HCT116 (cell line): ENCODE data around the gene ARMH4. TPM values are rescaled to one million over a fixed set of nuclear protein-coding genes. Genes with fewer than 3 reads are reported as not detected.

Experiments
- ATAC-seq: fragments of 200-7000 bp; cut with Tn5 transposase; 2 replicates; pipeline ENCODE4 v1.9.1; 2020; ENCODE audit warnings: mild to moderate bottlenecking, moderate library complexity
- BruUV-seq: library from RNA; stranded (reverse); fragments of 400-500 nt; replicated peaks from 2 replicates; lab custom pipeline; 2021; lab: Mats Ljungman, UMichigan
- CTCF ChIA-PET: fragments of 300-600 bp; sonication (Branson Sonifier 250); formaldehyde crosslinking; loops from one replicate; lab custom pipeline; 2021; ENCODE audit warnings: antibody characterized with exemption; lab: Charles Lee
- POLR2A ChIA-PET: fragments of 300-600, 350-600 bp; sonication (Branson Sonifier 250); formaldehyde crosslinking; loops from one replicate; lab custom pipeline; 2021; ENCODE audit warnings: antibody characterized with exemption; lab: Charles Lee
- RAD21 ChIA-PET, 2 experiments: fragments of 300-600 bp; sonication (Branson Sonifier 250); formaldehyde crosslinking; loops; one replicate each; lab custom pipeline; 2023; ENCODE audit warnings: low total read pairs in 2 of 2; ENCODE audit not compliant: uncharacterized antibody in 2 of 2, unreplicated experiment in 2 of 2, low non-redundant PET in 1 of 2; lab: Charles Lee
- DNase-seq: peaks from one replicate; pipeline ENCODE4 v3.0.0-alpha.2; 2010; ENCODE audit warnings: low read depth, low spot score
- H2AFZ ChIP-seq: fragments of 200-600 bp; shearing (Covaris generic), sonication (generic); 2 replicates; pipeline ENCODE4 v1.6.1; 2017; ENCODE audit warnings: low read depth, mixed run types, mixed read lengths, antibody characterized with exemption, low read length; ENCODE audit not compliant: poor library complexity, severe bottlenecking
- H3K27ac ChIP-seq: 2 replicates; pipeline ENCODE4 v1.5.1; 2012; ENCODE audit warnings: low read depth, low read length
- H3K27me3 ChIP-seq: fragments of 200-600 bp; sonication (generic); 2 replicates; pipeline ENCODE4 v1.6.1; 2016; ENCODE audit warnings: mixed run types, low read length, mixed read lengths; ENCODE audit not compliant: insufficient read depth
- H3K36me3 ChIP-seq, 2 experiments: fragments of 200-500 bp in 1 of 2; fragments of 200-600 bp in 1 of 2; sonication (Bioruptor generic) in 1 of 2; sonication (generic) in 1 of 2; 2 replicates each; pipeline versions ENCODE4 v1.5.1 to v1.6.1; 2014 to 2016; ENCODE audit warnings: low read length in 2 of 2, inconsistent platforms in 1 of 2, mixed read lengths in 1 of 2, mixed run types in 1 of 2; ENCODE audit not compliant: insufficient read depth in 2 of 2, control insufficient read depth in 1 of 2
- H3K4me1 ChIP-seq, 2 experiments: fragments of 200-600 bp in 1 of 2; sonication (generic) in 1 of 2; 2 replicates each; pipeline versions ENCODE4 v1.5.1 to v1.6.1; 2012 to 2017; ENCODE audit warnings: low read length in 2 of 2, inconsistent platforms in 1 of 2, mild to moderate bottlenecking in 1 of 2, mixed read lengths in 1 of 2, mixed run types in 1 of 2, moderate library complexity in 1 of 2; ENCODE audit not compliant: insufficient read depth in 2 of 2, control insufficient read depth in 1 of 2
- H3K4me2 ChIP-seq: fragments of 200-600 bp; sonication (generic); 2 replicates; pipeline ENCODE4 v1.6.1; 2017; ENCODE audit warnings: mixed run types, low read length, mixed read lengths
- H3K4me3 ChIP-seq, 2 experiments: fragments of 200-600 bp in 1 of 2; sonication (generic) in 1 of 2; replicated peaks in 1 of 2; 2 replicates each; pipeline ENCODE4 v1.5.1; 2011 to 2016; ENCODE audit warnings: low read length in 2 of 2, control low read depth in 1 of 2, low read depth in 1 of 2, mild to moderate bottlenecking in 1 of 2, mixed read lengths in 1 of 2, mixed run types in 1 of 2
- H3K79me2 ChIP-seq: fragments of 200-600 bp; sonication (generic); 2 replicates; pipeline ENCODE4 v1.6.1; 2017; ENCODE audit warnings: mild to moderate bottlenecking, mixed run types, low read length, moderate library complexity, mixed read lengths; ENCODE audit not compliant: insufficient read depth
- H3K9ac ChIP-seq: fragments of 200-600 bp; sonication (generic); 2 replicates; pipeline ENCODE4 v1.6.1; 2016; ENCODE audit warnings: low read length, mixed read lengths
- H3K9me2 ChIP-seq: fragments of 200-600 bp; sonication (generic), shearing (Covaris generic); 2 replicates; pipeline ENCODE4 v1.6.1; 2017; ENCODE audit warnings: mixed run types, mild to moderate bottlenecking, moderate library complexity; ENCODE audit not compliant: insufficient read depth
- H3K9me3 ChIP-seq, 2 experiments: fragments of 200-500 bp in 1 of 2; fragments of 200-600 bp in 1 of 2; sonication (Bioruptor generic) in 1 of 2; sonication (generic) in 1 of 2; 2 replicates each; pipeline ENCODE4 v1.6.1; 2014 to 2017; ENCODE audit warnings: low read length in 2 of 2, mixed read lengths in 2 of 2, inconsistent platforms in 1 of 2, low read depth in 1 of 2, mild to moderate bottlenecking in 1 of 2, mixed run types in 1 of 2, moderate library complexity in 1 of 2; ENCODE audit not compliant: control insufficient read depth in 1 of 2, insufficient read depth in 1 of 2
- H4K20me1 ChIP-seq: fragments of 200-600 bp; sonication (generic), shearing (Covaris generic); 2 replicates; pipeline ENCODE4 v1.6.1; 2017; ENCODE audit warnings: mixed run types, mild to moderate bottlenecking, moderate library complexity; ENCODE audit not compliant: insufficient read depth
- ATF3 ChIP-seq: IDR thresholded peaks from 2 replicates; pipeline ENCODE4 v1.6.1; 2012
- CBX3 ChIP-seq: IDR thresholded peaks from 2 replicates; pipeline ENCODE4 v1.6.1; 2012; ENCODE audit warnings: low read depth
- CEBPB ChIP-seq: IDR thresholded peaks from 2 replicates; pipeline ENCODE4 v1.6.1; 2012; ENCODE audit warnings: low read depth
- EGR1 ChIP-seq: IDR thresholded peaks from 2 replicates; pipeline ENCODE4 v1.6.1; 2012; ENCODE audit warnings: low read depth
- FOSL1 ChIP-seq: IDR thresholded peaks from 2 replicates; pipeline ENCODE4 v1.6.1; 2012; ENCODE audit warnings: low read depth
- MAX ChIP-seq: IDR thresholded peaks from 2 replicates; pipeline ENCODE4 v1.6.1; 2012
- POLR2AphosphoS5 ChIP-seq: IDR thresholded peaks from 2 replicates; pipeline ENCODE4 v1.6.1; 2011; ENCODE audit warnings: mild to moderate bottlenecking, low read depth, low read length, moderate library complexity
- RAD21 ChIP-seq: IDR thresholded peaks from 2 replicates; pipeline ENCODE4 v1.6.1; 2012; ENCODE audit warnings: low read depth, mild to moderate bottlenecking
- SIN3A ChIP-seq: IDR thresholded peaks from 2 replicates; pipeline ENCODE4 v1.6.1; 2012; ENCODE audit warnings: low read depth
- SP1 ChIP-seq: IDR thresholded peaks from 2 replicates; pipeline ENCODE4 v1.6.1; 2012; ENCODE audit warnings: low read depth
- SRF ChIP-seq: IDR thresholded peaks from 2 replicates; pipeline ENCODE4 v1.6.1; 2012; ENCODE audit warnings: low read depth
- ZFX ChIP-seq: fragments of 450-650 bp; IDR thresholded peaks from 2 replicates; pipeline ENCODE4 v1.6.1; 2017
- ZNF274 ChIP-seq: fragments of 200-500 bp; sonication (Bioruptor generic); IDR thresholded peaks from 2 replicates; pipeline ENCODE4 v1.6.1; 2014; ENCODE audit warnings: mild to moderate bottlenecking, low read depth, low read length, inconsistent platforms
- intact Hi-C: fragments of 100-400 bp; cut with micrococcal nuclease; formaldehyde crosslinking; loops from 2 replicates; pipeline ENCODE4 v1.10.0; 2022
- total RNA-seq: library from RNA; stranded (reverse); gene quantifications from one replicate; pipeline ENCODE4 v1.2.1, GENCODE V29; 2021; ENCODE audit not compliant: unreplicated experiment
- TF ChIP-seq, protein P1 (sequence below), 3 experiments: fragments of 200-600 bp in 1 of 3; sonication (generic) in 1 of 3; IDR thresholded peaks in 2 of 3; conservative IDR thresholded peaks in 1 of 3; 2 replicates each; pipeline ENCODE4 v1.5.1; 2012 to 2017; ENCODE audit warnings: low read depth in 2 of 3, low read length in 2 of 3, antibody characterized with exemption in 1 of 3, borderline replicate concordance in 1 of 3, control low read depth in 1 of 3, mild to moderate bottlenecking in 1 of 3, mixed read lengths in 1 of 3, mixed run types in 1 of 3, moderate library complexity in 1 of 3; ENCODE audit not compliant: insufficient read depth in 1 of 3

The ARMH4 gene
- total RNA-seq, 1 experiment from 2014 or later: 1.7 TPM

DNA sequence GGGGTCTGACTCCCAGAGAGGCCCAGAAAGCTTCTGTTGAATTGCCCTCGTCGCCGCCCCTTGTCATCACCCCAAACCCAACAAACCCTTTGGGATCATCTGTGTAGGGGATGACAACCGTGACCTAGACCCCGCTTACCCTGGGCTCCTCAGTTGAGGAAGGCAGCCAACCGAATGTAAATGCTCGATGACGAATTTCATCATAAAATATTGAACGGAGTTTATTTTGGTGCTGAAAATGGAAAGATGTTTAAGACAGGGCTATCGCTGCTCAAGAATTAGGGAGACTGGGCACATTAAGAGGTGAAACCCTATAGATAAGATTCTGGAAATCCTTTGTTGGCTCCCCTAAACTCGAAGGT, 48.4 kb upstream of the ARMH4 start:
- DNase-seq (no peak), ATAC-seq (no peak; the same call in 1 of the 2 replicates)
- Histone ChIP-seq H3K27ac (peak overlapping the region; percentile 63), H3K9ac (peak overlapping the region; percentile 74), H3K4me3 (peak overlapping the region; percentile 96 to 99), H3K9me3 (no peaks in the 10 kb centered on the region), H3K9me2 (no peaks in the 10 kb centered on the region), H3K4me2 (peak overlapping the region; percentile 92), H3K36me3 (peaks cover 3 to 6% of the 10 kb centered on the region in 2 experiments; a peak in 2 of 4 replicates), H3K79me2 (peaks cover 22% of the 10 kb centered on the region), H2AFZ (no peak overlapping the region), H4K20me1 (no peaks in the 10 kb centered on the region), H3K27me3 (no peaks in the 10 kb centered on the region), H3K4me1 (peaks cover 13 to 17% of the 10 kb centered on the region in 2 experiments; a peak in 3 of 4 replicates)
- RAD21 ChIA-PET: no interaction called here
- BruUV-seq: no TSS peak
- CTCF ChIA-PET: no interaction called here
- POLR2A ChIA-PET: interaction anchor here (1.5 kb wide), 1 partner anchor 98 kb away, joined by 3 read pairs; the partner anchor contains the start of gene ARID4A
- intact Hi-C loops: loop anchor here (2.0 kb wide), 1 partner anchor 44 kb away; the partner anchor contains the start of gene PSMA3
- TF ChIP-seq CEBPB (no peak), SP1 (no peak), ZFX (0 out of 2 replicates have a peak, but pooled peaks have one; percentile 18)
- TF ChIP-seq, protein P1, sequence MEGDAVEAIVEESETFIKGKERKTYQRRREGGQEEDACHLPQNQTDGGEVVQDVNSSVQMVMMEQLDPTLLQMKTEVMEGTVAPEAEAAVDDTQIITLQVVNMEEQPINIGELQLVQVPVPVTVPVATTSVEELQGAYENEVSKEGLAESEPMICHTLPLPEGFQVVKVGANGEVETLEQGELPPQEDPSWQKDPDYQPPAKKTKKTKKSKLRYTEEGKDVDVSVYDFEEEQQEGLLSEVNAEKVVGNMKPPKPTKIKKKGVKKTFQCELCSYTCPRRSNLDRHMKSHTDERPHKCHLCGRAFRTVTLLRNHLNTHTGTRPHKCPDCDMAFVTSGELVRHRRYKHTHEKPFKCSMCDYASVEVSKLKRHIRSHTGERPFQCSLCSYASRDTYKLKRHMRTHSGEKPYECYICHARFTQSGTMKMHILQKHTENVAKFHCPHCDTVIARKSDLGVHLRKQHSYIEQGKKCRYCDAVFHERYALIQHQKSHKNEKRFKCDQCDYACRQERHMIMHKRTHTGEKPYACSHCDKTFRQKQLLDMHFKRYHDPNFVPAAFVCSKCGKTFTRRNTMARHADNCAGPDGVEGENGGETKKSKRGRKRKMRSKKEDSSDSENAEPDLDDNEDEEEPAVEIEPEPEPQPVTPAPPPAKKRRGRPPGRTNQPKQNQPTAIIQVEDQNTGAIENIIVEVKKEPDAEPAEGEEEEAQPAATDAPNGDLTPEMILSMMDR (IDR thresholded peaks at IDR 0.05 in 2 of 3, conservative IDR thresholded peaks at IDR 0.05 in 1 of 3; ENCODE audit: borderline replicate concordance in 1 of 3, insufficient read depth in 1 of 3, low read depth in 2 of 3, low read length in 2 of 3): no peak

DNA sequence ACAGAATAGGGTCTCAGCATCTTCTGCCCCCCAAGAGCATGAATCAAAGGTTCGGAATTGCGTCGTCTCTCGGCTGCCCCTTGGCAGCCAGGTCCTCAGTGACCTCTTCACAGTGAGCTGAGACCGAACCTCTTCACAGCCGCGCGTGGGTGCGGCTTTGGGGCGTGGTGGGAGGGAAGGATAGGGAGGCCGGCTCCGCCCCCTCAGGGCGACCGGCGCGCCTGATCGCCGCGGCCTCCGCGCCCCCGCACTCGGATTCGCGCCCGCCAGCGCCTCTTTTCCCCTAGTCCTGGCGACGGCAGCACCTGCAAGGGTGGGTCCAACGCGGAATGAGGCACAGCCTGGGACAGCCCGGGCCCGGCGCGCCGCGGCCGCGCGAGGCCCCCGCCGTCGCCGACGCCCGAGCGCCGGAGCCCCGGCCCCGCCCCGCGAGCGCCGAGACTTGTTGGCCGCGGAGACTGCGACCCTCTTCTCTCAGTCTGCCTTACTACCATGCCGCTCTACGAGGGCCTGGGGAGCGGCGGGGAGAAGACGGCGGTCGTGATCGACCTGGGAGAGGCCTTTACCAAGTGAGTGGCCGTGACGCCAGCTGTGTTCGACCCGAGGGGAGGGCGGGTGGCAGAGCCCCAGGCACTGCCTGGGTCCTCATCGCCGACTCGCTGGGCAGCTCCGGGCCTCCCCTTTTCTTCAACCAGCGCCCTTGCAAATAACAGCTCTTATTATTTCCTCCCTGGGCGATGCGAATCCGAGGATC, 47.9 kb upstream of the ARMH4 start, which contains the start of gene ACTR10:
Gene ACTR10 (plus strand): TSS at position 424 of the 754 bp plus-strand sequence. CDS start 69 bp downstream, at position 493.
- CTCF ChIA-PET: no interaction called here
- H3K9me3 ChIP-seq: no peaks in the 10 kb centered on the region
- no peaks in the 10 kb centered on the region for H4K20me1 ChIP-seq
- H3K9ac ChIP-seq: peak within 1 kb of the TSS; percentile 74
- peak within 1 kb of the TSS; percentile 96 to 99 for H3K4me3 ChIP-seq
- H3K27ac ChIP-seq: peak within 1 kb of the TSS; percentile 63
- H3K9me2 ChIP-seq: no peaks in the 10 kb centered on the region
- H3K4me1 ChIP-seq: peaks cover 13 to 17% of the 10 kb centered on the region in 2 experiments; a peak in 3 of 4 replicates
- H3K4me2 ChIP-seq: peak within 1 kb of the TSS; percentile 92
- DNase-seq (peak; percentile 68), ATAC-seq (peak; percentile 96)
- intact Hi-C loops: loop anchor here (2.0 kb wide), 1 partner anchor 45 kb away; the partner anchor contains the start of gene PSMA3
- H3K79me2 ChIP-seq: peaks cover 22% of the 10 kb centered on the region
- H3K27me3 ChIP-seq: no peaks in the 10 kb centered on the region
- BruUV-seq: no TSS peak
- RAD21 ChIA-PET: no interaction called here
- H2AFZ ChIP-seq: peak within 1 kb of the TSS; percentile 80
- peaks cover 3 to 6% of the 10 kb centered on the region in 2 experiments; a peak in 2 of 4 replicates for H3K36me3 ChIP-seq
- POLR2A ChIA-PET: interaction anchor here (1.5 kb wide), 1 partner anchor 98 kb away, joined by 3 read pairs; the partner anchor contains the start of gene ARID4A
- TF ChIP-seq RAD21 (no peak), CBX3 (peak; percentile 15; the same call in 1 of the 2 replicates), EGR1 (peak; percentile 98), ZNF274 (no peak), SIN3A (peak; percentile 78), MAX (peak; percentile 66), ATF3 (no peak), FOSL1 (no peak), POLR2AphosphoS5 (peak; percentile 88), SP1 (peak; percentile 73), SRF (peak; percentile 22; the same call in 1 of the 2 replicates)
- TF ChIP-seq, protein P1 (IDR thresholded peaks at IDR 0.05 in 2 of 3, conservative IDR thresholded peaks at IDR 0.05 in 1 of 3; ENCODE audit: borderline replicate concordance in 1 of 3, insufficient read depth in 1 of 3, low read depth in 2 of 3, low read length in 2 of 3): no peak
